SK-N-MC (cell line): ENCODE measurements around the gene DDC.

Experiments
- EZH2 ChIP-seq: fragments of 200-600 bp; sonication (generic); IDR thresholded peaks from one replicate; pipeline ENCODE4 v1.6.1; 2017; ENCODE audit warnings: antibody characterized with exemption
- FOXP2 ChIP-seq: optimal IDR thresholded peaks from 2 replicates; pipeline ENCODE3; 2011; ENCODE audit warnings: mild to moderate bottlenecking, moderate library complexity; ENCODE audit not compliant: insufficient read depth; ENCODE audit errors: extremely low read length, control extremely low read depth

- TF ChIP-seq EZH2 (no peak), FOXP2 (no peak)
Measured at GRCh38 chr7:50456371-50457123, 108.7 kb downstream of the DDC start.
